Tibial artery (tissue), 4 donors: ENCODE measurements around the gene CCR2.

Source experiments
- DNase-seq, 2 donors: peaks; one replicate each; pipeline ENCODE4 v3.0.0-alpha.2; 2019
- H3K27ac ChIP-seq, 2 donors: fragments of 200-600 bp; sonication (generic) in 1 of 2; 1 replicate in 1 of 2; 2 replicates in 1 of 2; pipeline ENCODE4 v1.5.1; 2018 to 2019; ENCODE audit warnings: mild to moderate bottlenecking in 1 of 2
- H3K27me3 ChIP-seq, 2 donors: fragments of 200-600 bp; sonication (generic) in 1 of 2; one replicate each; pipeline versions ENCODE4 v1.5.1 to v1.6.0; 2016 to 2019
- H3K36me3 ChIP-seq, 3 donors: fragments of 200-600 bp; sonication (generic) in 2 of 3; one replicate each; pipeline ENCODE4 v1.5.1; 2016 to 2019; ENCODE audit warnings: mild to moderate bottlenecking in 2 of 3
- H3K4me1 ChIP-seq, 4 donors: fragments of 200-600 bp; sonication (generic) in 2 of 4; 1 replicate in 3 of 4; 2 replicates in 1 of 4; pipeline ENCODE4 v1.5.1; 2016 to 2019
- H3K4me3 ChIP-seq, 2 donors: fragments of 200-600 bp; sonication (generic) in 1 of 2; 1 replicate in 1 of 2; 2 replicates in 1 of 2; pipeline ENCODE4 v1.5.1; 2018 to 2019; ENCODE audit warnings: mild to moderate bottlenecking in 2 of 2
- H3K9me3 ChIP-seq, 3 donors: fragments of 200-600 bp; sonication (generic) in 1 of 3; one replicate each; pipeline ENCODE4 v1.5.1; 2016 to 2019
- intact Hi-C: fragments of 100-400 bp; cut with DNase I; formaldehyde crosslinking; loops from one replicate; pipeline ENCODE4 v1.15.0; 2023; ENCODE audit warnings: low total_unique reads
- TF ChIP-seq, protein P1 (sequence below), 2 experiments: fragments of 200-600 bp in 1 of 2; fragments of 450-650 bp in 1 of 2; IDR thresholded peaks; one replicate each; pipeline ENCODE4 v1.5.1; 2017 to 2019; ENCODE audit warnings: antibody characterized with exemption in 2 of 2, mild to moderate bottlenecking in 1 of 2, moderate library complexity in 1 of 2

Gene CCR2

DNA sequence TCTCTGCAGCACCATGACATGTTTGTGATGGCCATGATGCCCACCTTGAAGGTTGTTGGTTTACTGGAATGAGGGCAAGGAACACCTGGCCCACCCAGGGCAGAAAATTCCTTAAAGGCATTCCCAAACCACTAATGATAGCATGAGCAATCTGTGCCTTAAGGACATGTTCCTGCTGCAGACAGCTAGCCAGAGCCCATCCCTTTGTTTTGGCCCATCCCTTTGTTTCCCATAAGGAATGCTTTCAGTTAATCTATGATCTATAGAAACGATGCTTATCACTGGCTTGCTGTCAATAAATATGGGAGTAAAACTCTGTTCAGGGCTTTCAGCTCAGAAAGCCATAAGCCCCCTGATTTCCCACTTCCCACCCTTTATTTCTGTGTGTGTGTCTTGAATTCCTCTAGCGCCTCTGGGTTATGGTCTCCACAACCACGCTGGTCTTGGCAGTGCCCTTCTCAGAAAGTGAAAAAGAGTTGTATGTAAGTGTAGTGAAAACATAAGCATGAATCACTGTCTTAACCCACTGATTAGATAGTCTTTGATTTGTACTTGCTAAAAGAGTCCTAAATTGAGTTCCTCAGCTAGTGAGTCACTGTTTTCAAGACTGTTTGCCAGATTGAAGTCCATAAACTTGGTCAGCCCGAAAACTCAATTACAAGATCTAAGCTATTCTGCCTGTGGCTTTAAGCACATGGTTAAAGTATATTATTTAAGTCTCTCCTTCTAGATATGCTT, 19.0 kb upstream of the CCR2 start:
- TF ChIP-seq, protein P1, sequence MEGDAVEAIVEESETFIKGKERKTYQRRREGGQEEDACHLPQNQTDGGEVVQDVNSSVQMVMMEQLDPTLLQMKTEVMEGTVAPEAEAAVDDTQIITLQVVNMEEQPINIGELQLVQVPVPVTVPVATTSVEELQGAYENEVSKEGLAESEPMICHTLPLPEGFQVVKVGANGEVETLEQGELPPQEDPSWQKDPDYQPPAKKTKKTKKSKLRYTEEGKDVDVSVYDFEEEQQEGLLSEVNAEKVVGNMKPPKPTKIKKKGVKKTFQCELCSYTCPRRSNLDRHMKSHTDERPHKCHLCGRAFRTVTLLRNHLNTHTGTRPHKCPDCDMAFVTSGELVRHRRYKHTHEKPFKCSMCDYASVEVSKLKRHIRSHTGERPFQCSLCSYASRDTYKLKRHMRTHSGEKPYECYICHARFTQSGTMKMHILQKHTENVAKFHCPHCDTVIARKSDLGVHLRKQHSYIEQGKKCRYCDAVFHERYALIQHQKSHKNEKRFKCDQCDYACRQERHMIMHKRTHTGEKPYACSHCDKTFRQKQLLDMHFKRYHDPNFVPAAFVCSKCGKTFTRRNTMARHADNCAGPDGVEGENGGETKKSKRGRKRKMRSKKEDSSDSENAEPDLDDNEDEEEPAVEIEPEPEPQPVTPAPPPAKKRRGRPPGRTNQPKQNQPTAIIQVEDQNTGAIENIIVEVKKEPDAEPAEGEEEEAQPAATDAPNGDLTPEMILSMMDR (IDR thresholded peaks at IDR 0.05), result no peak
- Histone ChIP-seq H3K4me3 (no peak overlapping the region), H3K27ac (no peak overlapping the region), H3K27me3 (no peaks in the 10 kb centered on the region), H3K9me3 (peaks cover 5 to 13% (median 9%) of the 10 kb centered on the region in 3 donors), H3K36me3 (no peaks in the 10 kb centered on the region), H3K4me1 (no peaks in the 10 kb centered on the region)
- DNase-seq, result no peak
- intact Hi-C loops, result no loop called here

DNA sequence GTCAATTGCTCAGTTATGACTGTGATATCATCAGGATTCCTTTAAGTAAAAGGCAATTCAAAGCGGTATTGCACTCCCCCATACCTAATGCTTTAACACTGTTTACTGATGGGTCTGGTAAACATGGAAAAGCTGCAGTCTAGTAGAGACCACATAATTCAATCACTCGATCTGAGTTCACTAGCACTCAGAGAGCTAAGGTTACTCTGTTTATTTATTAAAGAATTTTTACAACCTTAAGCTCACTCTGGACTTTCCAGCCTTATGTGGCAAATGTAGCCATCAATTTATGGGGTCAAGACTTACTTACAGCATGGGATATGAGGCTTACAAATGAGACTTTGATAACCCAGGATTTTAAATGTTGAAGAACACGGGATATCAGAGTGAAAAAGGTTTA, 18.4 kb upstream of the CCR2 start:
- intact Hi-C loops, result no loop called here
- no peak overlapping the region for H3K27ac ChIP-seq

DNA sequence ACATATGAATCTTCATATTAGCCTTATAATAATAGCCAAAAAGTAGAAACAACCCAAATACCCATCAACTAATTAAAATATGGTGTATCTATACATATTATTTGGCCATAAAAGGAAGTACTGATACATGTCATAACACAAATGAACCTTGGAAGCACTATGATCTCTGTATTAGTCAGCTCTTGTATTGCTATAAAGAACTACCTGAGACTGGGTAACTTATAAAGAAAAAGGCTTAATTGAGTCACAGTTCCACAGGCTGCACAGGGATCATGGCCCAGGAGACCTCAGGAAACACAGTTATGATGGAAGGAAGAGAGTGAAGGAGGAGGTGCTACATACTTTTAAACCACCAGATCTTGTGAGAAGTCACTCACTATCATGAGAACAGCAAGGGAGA, 16.0 kb upstream of the CCR2 start:
- Histone ChIP-seq H3K27me3 (no peaks in the 10 kb centered on the region), H3K27ac (no peak overlapping the region), H3K36me3 (no peaks in the 10 kb centered on the region), H3K4me3 (no peak overlapping the region), H3K9me3 (peaks cover 5 to 15% (median 9%) of the 10 kb centered on the region in 3 donors), H3K4me1 (no peaks in the 10 kb centered on the region)
- intact Hi-C loops, result no loop called here
- DNase-seq, result no peak
- TF ChIP-seq, protein P1 (IDR thresholded peaks at IDR 0.05), result no peak

More for the DNA sequence above, 18.4 kb upstream of the CCR2 start:
- Histone ChIP-seq H3K4me1 (no peaks in the 10 kb centered on the region), H3K9me3 (peaks cover 5 to 15% (median 9%) of the 10 kb centered on the region in 3 donors), H3K4me3 (no peak overlapping the region), H3K36me3 (no peaks in the 10 kb centered on the region), H3K27me3 (no peaks in the 10 kb centered on the region)
- TF ChIP-seq, protein P1 (IDR thresholded peaks at IDR 0.05), result no peak
- DNase-seq, result no peak

DNA sequence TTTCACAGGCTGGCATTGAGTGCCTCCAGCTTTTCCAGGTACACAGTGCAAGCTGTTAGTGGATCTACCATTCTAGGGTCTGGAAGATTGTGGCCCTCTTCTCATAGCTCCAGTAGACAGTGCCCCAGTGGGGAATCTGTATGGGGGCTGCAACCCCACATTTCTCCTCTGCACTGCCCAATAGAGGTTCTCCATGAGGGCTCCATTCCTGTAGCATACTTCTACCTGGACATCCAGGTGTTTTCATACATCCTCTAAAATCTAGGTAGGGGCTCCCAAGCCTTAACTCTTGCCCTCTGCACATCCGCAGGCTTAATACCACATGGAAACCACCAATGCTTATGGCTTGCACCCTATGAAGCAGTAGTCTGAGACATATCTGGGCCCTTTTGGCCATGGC, 15.1 kb upstream of the CCR2 start:
- no peaks in the 10 kb centered on the region for H3K36me3 ChIP-seq
- H3K27ac ChIP-seq, result no peak overlapping the region
- peaks cover 5 to 15% (median 9%) of the 10 kb centered on the region in 3 donors for H3K9me3 ChIP-seq
- no peaks in the 10 kb centered on the region for H3K4me1 ChIP-seq
- H3K27me3 ChIP-seq, result no peaks in the 10 kb centered on the region
- H3K4me3 ChIP-seq, result no peak overlapping the region
- intact Hi-C loops, result no loop called here
- DNase-seq, result no peak
- TF ChIP-seq, protein P1 (IDR thresholded peaks at IDR 0.05), result no peak

DNA sequence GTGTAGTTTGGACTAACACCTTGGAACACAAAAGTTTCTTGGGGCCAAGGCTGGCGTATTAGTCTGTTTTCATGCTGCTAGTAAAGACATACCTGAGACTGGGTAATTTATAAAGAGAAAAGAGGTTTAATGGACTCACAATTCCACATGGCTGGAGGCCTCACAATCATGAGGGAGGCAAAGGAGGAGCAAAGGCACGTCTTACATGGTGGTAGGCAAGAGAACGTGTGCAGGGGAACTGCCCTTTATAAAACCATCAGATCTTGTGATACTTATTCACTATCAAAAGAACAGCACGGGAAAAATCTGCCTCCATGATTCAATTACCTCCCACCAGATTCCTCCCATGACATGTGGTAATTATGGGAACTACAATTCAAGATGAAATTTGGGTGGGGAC, 9.4 kb upstream of the CCR2 start:
- intact Hi-C loops, result no loop called here
- Histone ChIP-seq H3K36me3 (no peaks in the 10 kb centered on the region), H3K4me3 (no peak overlapping the region), H3K4me1 (no peaks in the 10 kb centered on the region), H3K9me3 (peaks cover 0 to 7% (median 0%) of the 10 kb centered on the region in 3 donors), H3K27me3 (no peaks in the 10 kb centered on the region), H3K27ac (no peak overlapping the region)
- no peak for DNase-seq
- TF ChIP-seq, protein P1 (IDR thresholded peaks at IDR 0.05), result no peak
